ENCODE results near the gene TNFAIP6. TPM values are rescaled to one million over a fixed set of nuclear protein-coding genes. Genes with fewer than 3 reads are reported as not detected.

TNFAIP6 gene, protein sequence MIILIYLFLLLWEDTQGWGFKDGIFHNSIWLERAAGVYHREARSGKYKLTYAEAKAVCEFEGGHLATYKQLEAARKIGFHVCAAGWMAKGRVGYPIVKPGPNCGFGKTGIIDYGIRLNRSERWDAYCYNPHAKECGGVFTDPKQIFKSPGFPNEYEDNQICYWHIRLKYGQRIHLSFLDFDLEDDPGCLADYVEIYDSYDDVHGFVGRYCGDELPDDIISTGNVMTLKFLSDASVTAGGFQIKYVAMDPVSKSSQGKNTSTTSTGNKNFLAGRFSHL
- 20.0 and 55.4 TPM in 2 replicates for total RNA-seq

DNA sequence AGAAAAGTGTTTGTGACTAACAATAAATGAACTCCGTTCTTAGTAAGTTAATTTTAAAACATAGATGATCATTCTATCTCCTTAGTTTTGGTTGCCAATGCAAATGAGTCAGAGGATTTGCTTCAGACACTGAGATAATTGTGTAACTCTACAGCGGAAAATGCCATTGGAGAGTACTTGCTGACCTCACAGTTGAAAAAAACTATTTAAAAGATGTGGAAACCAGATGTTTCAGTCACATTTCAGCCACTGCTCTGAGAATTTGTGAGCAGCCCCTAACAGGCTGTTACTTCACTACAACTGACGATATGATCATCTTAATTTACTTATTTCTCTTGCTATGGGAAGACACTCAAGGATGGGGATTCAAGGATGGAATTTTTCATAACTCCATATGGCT lies at the start of gene TNFAIP6:
Gene TNFAIP6 (plus strand): TSS at position 234 of the 400 bp plus-strand sequence. CDS start 75 bp downstream, at position 309.

DNA sequence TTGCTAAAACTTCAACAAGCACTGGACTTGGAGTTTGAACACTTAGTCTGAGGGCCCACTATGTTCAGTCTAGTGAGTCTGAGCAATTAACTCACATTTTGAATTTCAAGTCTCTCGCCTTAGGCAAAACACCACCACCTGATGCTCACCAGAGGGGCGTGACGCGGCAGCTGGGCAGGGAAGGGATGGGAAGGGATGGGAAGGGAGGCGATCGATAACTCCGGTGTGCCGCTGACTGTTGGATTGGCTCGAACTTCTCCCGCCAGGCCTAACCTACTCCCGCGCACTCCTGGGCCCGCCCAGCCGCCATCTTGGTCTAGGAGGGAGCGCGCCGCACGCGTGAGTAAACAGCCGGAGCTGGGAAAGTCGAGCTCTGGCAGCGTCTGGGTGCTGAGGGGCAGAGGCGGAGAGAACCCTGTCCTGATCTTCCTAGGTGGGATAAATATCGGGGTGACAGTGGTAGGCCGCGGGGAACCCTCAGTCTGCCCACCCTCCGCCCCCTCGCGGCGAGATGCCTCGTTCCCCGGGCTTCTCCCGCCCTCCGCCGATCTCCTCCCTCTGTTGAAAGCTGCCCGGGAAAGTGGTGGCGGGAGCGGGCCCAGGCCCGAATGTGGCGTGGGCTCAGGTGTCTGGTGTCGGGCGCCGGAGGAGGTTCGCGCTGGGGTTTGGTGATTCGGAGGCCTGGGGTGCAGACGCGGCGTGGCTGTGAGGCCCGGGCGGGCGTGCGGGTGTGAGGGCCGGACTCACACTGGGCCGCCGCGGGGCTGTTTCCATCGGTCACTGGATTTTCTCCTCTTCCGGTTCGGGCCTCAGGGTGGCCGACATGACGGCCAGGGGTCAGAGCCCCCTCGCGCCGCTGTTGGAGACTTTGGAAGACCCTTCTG lies 52.5 kb downstream of the TNFAIP6 start, which contains the start of gene RIF1:
Gene RIF1 (plus strand): TSS at position 302 of the 884 bp plus-strand sequence. CDS start 522 bp downstream, at position 824.

Other genes with a start within 250 kb of the TNFAIP6 start
- gene RBM43, start 95.7 kb upstream of the TNFAIP6 start, total RNA-seq = 4.1 and 8.3 TPM in 2 replicates
- 9.2 and 18.2 TPM in 2 replicates for gene NMI, start 67.9 kb upstream of the TNFAIP6 start, total RNA-seq
- gene RIF1, start 52.3 kb downstream of the TNFAIP6 start, total RNA-seq = 13.1 and 17.9 TPM in 2 replicates

All from pericardium fibroblast (primary cell).